ENCODE measurements around the gene MPP4. TPM values are rescaled to one million over a fixed set of nuclear protein-coding genes. Genes with fewer than 3 reads are reported as not detected.

MPP4 gene
- total RNA-seq, 1 experiment from 2014 or later = not detected

- POLR2A ChIA-PET = no interaction called here
- TF ChIP-seq STAT6 (CRISPR knock-in tag; conservative IDR thresholded peaks at IDR 0.05; ENCODE audit: low read depth) = no peak
- no peak for TF ChIP-seq NFE2L1 (CRISPR knock-in tag; IDR thresholded peaks at IDR 0.05)
- no peak for TF ChIP-seq ZNF423 (CRISPR knock-in tag; IDR thresholded peaks at IDR 0.05)
- TF ChIP-seq E2F4 (CRISPR knock-in tag; IDR thresholded peaks at IDR 0.05; ENCODE audit: borderline replicate concordance, low read depth) = no peak
- TF ChIP-seq ZBTB43 (CRISPR knock-in tag; IDR thresholded peaks at IDR 0.05) = no peak
- no peak for TF ChIP-seq MAX (CRISPR knock-in tag; IDR thresholded peaks at IDR 0.05)
- TF ChIP-seq ZNF138 (CRISPR knock-in tag; conservative IDR thresholded peaks at IDR 0.05) = no peak
- TF ChIP-seq RELA (CRISPR knock-in tag; IDR thresholded peaks at IDR 0.05; ENCODE audit: borderline replicate concordance) = no peak
- no peak for TF ChIP-seq ZNF396 (CRISPR knock-in tag; IDR thresholded peaks at IDR 0.05; ENCODE audit: borderline replicate concordance)
- no peak for TF ChIP-seq FOXP4 (CRISPR knock-in tag; IDR thresholded peaks at IDR 0.05)
- H3K9me3 Mint-ChIP-seq = no peaks in the 10 kb centered on the region
Measured at GRCh38 chr2:201712726-201713125, 14.3 kb upstream of the MPP4 start.

GRCh38 chr2:201709747-201710146 is 11.3 kb upstream of the MPP4 start:
- ChIA-PET CTCF (interaction anchor here (0.7 kb wide), 1 partner anchor 54 kb away, joined by 3 read pairs; no protein-coding TSS in a partner anchor), POLR2A (no interaction called here)
- no peaks in the 10 kb centered on the region for H3K9me3 Mint-ChIP-seq
- DNase-seq (ENCODE audit: low spot score) (no peak), ATAC-seq (no peak)
- no peak overlapping the region for H3K27ac Mint-ChIP-seq
- no peak overlapping the region for H3K4me3 Mint-ChIP-seq
- no peaks in the 10 kb centered on the region for H3K4me1 Mint-ChIP-seq
- H3K36me3 Mint-ChIP-seq = peaks cover 38% of the 10 kb centered on the region
- no peaks in the 10 kb centered on the region for H3K27me3 Mint-ChIP-seq (ENCODE audit: low read depth)
- no peak for TF ChIP-seq HMGXB4 (CRISPR knock-in tag; IDR thresholded peaks at IDR 0.05)
- TF ChIP-seq CBFB (CRISPR knock-in tag; IDR thresholded peaks at IDR 0.05; ENCODE audit: low read depth) = no peak
- no peak for TF ChIP-seq PRDM15 (CRISPR knock-in tag; IDR thresholded peaks at IDR 0.05)
- no peak for TF ChIP-seq ZNF138 (CRISPR knock-in tag; conservative IDR thresholded peaks at IDR 0.05)
- no peak for TF ChIP-seq PRRX2 (CRISPR knock-in tag; IDR thresholded peaks at IDR 0.05)
- TF ChIP-seq ETV6 (CRISPR knock-in tag; IDR thresholded peaks at IDR 0.05) = no peak
- TF ChIP-seq PREB (CRISPR knock-in tag; IDR thresholded peaks at IDR 0.05; ENCODE audit: borderline replicate concordance) = no peak
- no peak for TF ChIP-seq ZBTB43 (CRISPR knock-in tag; IDR thresholded peaks at IDR 0.05)

More at GRCh38 chr2:201712726-201713125, 14.3 kb upstream of the MPP4 start:
- DNase-seq (ENCODE audit: low spot score) (no peak), ATAC-seq (no peak)
- H3K27ac Mint-ChIP-seq = no peak overlapping the region
- H3K36me3 Mint-ChIP-seq = peaks cover 39% of the 10 kb centered on the region
- no peaks in the 10 kb centered on the region for H3K27me3 Mint-ChIP-seq (ENCODE audit: low read depth)
- CTCF ChIA-PET = no interaction called here
- no peaks in the 10 kb centered on the region for H3K4me1 Mint-ChIP-seq
- H3K4me3 Mint-ChIP-seq = no peak overlapping the region

Data from WTC11 (cell line).